ENCODE measurements around the gene NOL4L. TPM values are rescaled to one million over a fixed set of nuclear protein-coding genes. Genes with fewer than 3 reads are reported as not detected.

Gene NOL4L
- total RNA-seq, 1 experiment from 2014 or later = 31.7 TPM

DNA sequence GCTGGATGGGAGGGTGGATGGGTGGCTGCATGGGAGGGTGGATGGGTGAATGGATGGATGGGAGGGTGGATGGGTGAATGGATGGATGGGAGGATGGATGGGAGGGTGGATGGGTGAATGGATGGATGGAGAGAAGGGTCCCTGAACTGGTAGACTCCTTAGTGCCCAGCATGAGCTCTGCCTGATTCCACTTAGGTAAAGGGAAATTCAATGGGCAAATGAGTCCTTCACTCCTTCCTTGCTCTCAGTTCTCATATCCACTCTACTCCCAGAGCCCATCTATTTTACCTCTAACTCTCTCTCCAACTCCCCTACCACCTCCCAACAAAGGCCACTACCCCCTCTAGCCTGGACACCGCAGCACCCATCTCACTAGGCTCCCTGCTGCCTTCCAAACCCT is 29.2 kb upstream of the NOL4L start:
- H3K23ac ChIP-seq (ENCODE audit: insufficient read length, low read depth, low read length) = no peak overlapping the region
- peaks cover 15% of the 10 kb centered on the region for H3K27me3 Mint-ChIP-seq (ENCODE audit: low read depth)
- no peak overlapping the region for H2BK120ac ChIP-seq (ENCODE audit: low read depth, low read length, poor library complexity, severe bottlenecking)
- peaks cover 8 to 12% of the 10 kb centered on the region in 2 experiments for H3K4me1 Mint-ChIP-seq
- DNase-seq = no peak
- H4K20me1 ChIP-seq (ENCODE audit: control insufficient read depth, insufficient read depth, insufficient read length) = peaks cover 2% of the 10 kb centered on the region
- no peak overlapping the region for H2BK15ac ChIP-seq (ENCODE audit: low read depth, low read length)
- no peak overlapping the region for H3K14ac ChIP-seq (ENCODE audit: insufficient read depth, low read length)
- H3K27me3 ChIP-seq (ENCODE audit: insufficient read depth, low read length) = no peaks in the 10 kb centered on the region
- H3K79me2 ChIP-seq (ENCODE audit: insufficient read depth, low read length) = no peaks in the 10 kb centered on the region
- H2BK12ac ChIP-seq (ENCODE audit: insufficient read length, low read depth, low read length) = no peak overlapping the region
- no peak overlapping the region for H3K4me3 Mint-ChIP-seq
- H4K8ac ChIP-seq (replicated peaks; ENCODE audit: insufficient read length, low read depth, low read length) = no peak overlapping the region
- H3K4ac ChIP-seq (ENCODE audit: low read depth, low read length) = no peak overlapping the region
- H3K36me3 Mint-ChIP-seq (ENCODE audit: insufficient read depth in 1 of 3, low read depth in 3 of 3) = no peaks in the 10 kb centered on the region
- no peaks in the 10 kb centered on the region for H3K9me3 ChIP-seq (ENCODE audit: control insufficient read depth, low read depth, low read length)
- no peak for TF ChIP-seq CTCF (conservative IDR thresholded peaks at IDR 0.05)
- H3K27ac Mint-ChIP-seq = no peak overlapping the region
- no peak overlapping the region for H2BK5ac ChIP-seq (ENCODE audit: insufficient read length, low read length)
- no peak overlapping the region for H2AFZ ChIP-seq (ENCODE audit: low read length)
- H3K4me1 ChIP-seq (ENCODE audit: insufficient read depth, low read length) = no peaks in the 10 kb centered on the region
- H2BK20ac ChIP-seq (ENCODE audit: low read depth, low read length, poor library complexity, severe bottlenecking) = no peak overlapping the region
- no peak overlapping the region for H4K5ac ChIP-seq (ENCODE audit: insufficient read length, low read depth, low read length)
- no peak overlapping the region for H3K27ac ChIP-seq (ENCODE audit: insufficient read length, low read depth, low read length)
- H3K79me1 ChIP-seq (ENCODE audit: insufficient read depth, low read depth, low read length, poor library complexity, severe bottlenecking) = no peaks in the 10 kb centered on the region
- no peak overlapping the region for H3K18ac ChIP-seq (ENCODE audit: insufficient read length, low read depth, low read length)
- no peak overlapping the region for H2AK5ac ChIP-seq (ENCODE audit: insufficient read length, low read length)
- H3K56ac ChIP-seq (ENCODE audit: insufficient read length, low read depth, low read length) = no peak overlapping the region
- H3K4me2 ChIP-seq (ENCODE audit: insufficient read depth, insufficient read length, low read length) = no peak overlapping the region
- no CpG with 5 or more reads among the region's 1 CpG for WGBS (ENCODE audit: extremely low coverage, insufficient read length, low lambda C conversion rate)
- H3K23me2 ChIP-seq (ENCODE audit: insufficient read length, low read depth, low read length, poor library complexity, severe bottlenecking) = no peaks in the 10 kb centered on the region
- H4K91ac ChIP-seq (ENCODE audit: insufficient read length, low read depth, low read length) = no peak overlapping the region
- H3K9ac ChIP-seq (ENCODE audit: extremely low read depth, insufficient read length, low read length) = no peak overlapping the region
- no peaks in the 10 kb centered on the region for H3K9me3 Mint-ChIP-seq
- H3T11ph ChIP-seq (ENCODE audit: low read length) = no peak overlapping the region
